Pons (tissue), 1 donor: ENCODE results near the gene KCNQ5.
"Not testable (repeated sequence)": the region's sequence is repeated elsewhere in the genome, so short reads cannot be mapped to it uniquely, and the experiment has no call there.

Source experiments
- DNase-seq: peaks from one replicate; pipeline ENCODE4 v3.0.0-alpha.2; 2016; ENCODE audit warnings: low spot score

The KCNQ5 gene

DNA sequence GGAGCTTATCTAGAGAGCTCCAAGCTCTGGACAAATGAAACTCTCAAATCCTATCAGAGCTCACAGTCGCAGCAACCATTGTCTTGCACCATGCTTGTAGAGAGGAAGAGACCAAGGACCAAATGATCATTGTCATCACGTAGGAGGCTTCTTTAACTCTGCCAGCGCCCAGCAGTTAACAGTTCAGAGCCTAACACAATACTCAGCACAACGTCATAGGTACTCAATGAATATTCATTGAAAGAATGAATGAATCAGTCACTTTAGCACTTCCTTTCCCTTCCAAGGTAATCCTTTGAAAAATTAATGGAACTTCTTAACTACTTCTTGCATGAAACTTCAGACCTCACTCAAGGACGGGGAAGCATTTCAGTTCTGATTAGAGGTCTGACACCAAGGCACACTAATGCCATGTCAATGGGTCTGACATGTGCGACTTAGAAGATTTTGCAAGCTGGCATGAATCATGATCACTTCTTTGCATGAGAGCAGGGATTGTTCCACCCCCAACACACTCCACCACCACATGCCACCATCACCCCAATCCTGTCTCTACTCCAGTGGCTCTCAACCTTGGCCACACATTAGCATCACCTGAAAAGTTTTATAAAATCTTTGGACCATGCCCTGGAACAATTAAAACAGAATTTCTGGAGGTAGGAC lies 558.3 kb downstream of the KCNQ5 start:
- no peak for DNase-seq

DNA sequence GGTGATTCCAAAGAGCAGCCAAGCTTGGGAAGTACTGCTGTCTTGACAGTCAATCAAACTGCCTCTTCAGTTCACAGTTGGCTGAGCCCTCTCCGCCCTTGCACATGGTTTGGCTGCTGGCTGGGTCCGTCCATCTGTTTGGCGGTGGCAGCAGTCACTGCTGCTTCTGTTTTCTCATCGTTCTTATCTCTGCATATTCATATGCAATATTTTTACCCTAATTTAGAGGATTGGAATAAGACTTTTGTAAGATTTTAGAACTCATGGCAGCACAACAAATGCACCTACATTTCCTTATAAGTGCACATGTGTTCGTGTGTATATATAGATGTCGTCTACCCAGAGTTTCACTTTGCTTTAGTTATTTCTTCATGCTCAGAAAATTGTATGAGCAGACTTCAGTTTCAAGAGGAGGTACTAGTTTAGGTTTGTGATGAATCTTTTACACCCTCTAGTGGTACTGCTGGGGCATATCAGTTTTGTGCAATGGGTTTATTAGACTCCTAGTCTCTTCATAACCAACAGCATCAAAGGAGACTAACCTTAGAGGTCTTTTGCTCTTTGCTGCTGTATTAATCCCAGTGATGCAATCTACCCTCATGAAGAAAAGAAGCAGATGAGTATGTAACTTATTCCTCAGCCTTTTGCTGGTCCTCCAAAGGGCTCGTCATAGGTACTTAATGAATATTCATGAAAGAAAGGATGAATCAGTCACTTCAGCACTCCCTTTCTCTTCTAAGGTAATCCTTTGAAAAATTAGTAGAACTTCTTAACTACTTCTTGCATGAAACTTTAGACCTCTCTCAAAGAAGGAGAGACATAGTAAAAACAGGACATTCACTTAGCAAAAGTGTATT lies 559.1 kb downstream of the KCNQ5 start:
- DNase-seq, result peak; percentile 81

DNA sequence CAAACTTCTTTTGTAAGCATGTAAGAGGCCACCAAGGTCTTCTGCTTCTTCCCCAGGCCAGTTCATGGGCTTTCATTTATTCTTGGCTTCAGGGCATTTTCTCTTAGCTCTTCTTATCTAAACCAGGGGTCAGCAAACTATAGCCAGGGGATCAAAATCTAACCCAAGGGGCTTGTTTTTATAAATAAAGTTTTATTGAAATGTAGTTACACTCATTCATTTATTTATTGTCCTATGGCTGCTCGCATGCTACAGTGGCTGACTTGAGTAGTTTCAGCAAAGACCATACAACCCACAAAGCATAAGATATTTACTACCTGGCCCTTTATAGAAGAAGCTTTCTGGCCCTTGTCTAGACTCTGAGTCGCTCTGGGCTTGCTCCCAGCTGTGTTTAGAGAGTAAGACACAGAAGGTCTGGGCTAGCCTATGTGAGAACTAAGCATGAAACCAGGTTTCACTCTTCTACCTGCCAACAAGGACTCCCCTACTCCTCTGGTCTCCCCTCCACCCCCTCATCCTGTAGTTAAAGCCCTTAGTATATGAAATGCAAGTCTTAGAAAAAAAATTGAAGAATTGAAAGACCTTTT lies 560.2 kb downstream of the KCNQ5 start:
- no peak for DNase-seq

DNA sequence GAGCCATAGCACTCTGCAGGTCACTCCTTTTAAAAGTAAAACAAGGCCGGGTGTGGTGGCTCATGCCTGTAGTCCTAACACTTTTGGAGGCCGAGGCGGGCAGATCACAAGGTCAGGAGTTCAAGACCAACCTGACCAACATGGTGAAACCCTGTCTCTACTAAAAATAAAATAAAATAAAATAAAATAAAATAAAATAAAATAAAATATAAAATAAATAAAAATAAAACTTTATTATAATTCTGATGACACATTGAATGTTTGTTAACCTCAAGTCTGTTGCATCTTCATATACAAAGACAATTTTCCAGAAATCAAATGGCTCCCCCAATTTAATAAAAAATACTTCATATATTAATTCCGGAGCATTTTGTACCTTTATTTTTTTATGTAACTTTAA lies 571.4 kb downstream of the KCNQ5 start:
- DNase-seq, result not testable (repeated sequence)

DNA sequence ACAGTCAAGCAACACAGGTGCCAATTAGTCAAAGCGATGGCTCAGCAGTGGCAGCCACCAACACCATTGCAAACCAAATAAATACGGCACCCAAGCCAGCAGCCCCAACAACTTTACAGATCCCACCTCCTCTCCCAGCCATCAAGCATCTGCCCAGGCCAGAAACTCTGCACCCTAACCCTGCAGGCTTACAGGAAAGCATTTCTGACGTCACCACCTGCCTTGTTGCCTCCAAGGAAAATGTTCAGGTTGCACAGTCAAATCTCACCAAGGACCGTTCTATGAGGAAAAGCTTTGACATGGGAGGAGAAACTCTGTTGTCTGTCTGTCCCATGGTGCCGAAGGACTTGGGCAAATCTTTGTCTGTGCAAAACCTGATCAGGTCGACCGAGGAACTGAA lies 572.9 kb downstream of the KCNQ5 start:
- DNase-seq, result no peak

DNA sequence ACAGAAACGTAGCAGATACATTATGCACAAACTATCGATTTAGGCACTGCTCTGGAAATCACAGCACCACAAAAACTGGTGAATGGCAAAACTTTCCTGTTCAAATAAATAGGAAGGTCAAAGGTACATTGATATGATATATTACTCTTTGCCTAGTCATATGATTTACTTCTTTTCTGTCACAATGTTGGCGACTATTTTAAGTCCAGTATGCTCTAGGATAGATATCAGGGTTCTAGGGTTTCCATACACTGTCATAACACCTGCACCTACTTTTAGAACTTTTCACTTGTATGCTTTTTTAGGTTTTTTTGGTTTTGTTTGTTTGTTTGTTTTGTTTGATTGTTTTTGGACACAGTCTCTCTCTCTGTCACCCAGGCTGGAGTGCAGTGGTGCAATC lies 578.4 kb downstream of the KCNQ5 start:
- DNase-seq, result no peak

DNA sequence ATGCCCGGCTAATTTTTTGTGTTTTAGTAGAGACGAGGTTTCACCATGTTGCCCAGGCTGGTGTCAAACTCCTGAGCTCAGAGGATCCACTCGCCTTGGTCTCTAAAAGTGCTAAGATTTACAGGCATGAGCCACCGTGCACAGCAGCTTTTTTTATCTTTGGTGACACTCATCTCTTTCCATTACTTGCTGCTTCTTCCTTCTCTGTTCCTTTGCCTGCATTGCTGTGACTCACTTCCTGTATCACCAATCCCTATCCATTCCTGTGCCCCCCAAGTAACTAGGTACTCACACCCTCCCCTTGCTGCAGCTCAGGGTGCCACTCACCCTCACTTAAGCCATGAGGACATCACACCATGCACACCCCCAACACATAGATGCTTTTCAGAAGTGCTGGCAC lies 578.9 kb downstream of the KCNQ5 start:
- DNase-seq, result no peak

DNA sequence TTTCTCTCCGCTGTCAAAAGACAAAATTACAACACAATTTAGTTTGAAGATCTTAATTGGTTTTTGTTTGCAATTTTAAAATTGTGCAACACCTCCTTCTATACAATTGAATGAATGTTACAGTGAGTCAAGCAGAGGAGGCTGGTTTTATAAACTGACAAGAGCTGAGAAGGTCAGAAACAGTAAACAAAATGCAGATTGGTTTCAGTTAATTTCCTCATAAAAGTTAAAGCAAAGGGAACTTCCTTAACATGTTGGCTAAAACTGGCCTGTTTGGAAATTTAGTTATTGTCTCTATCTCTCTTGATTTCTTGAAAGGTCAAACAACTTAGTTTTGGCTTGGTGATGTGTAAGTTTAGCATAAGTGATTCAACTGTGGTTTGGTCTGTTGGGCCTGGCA lies 581.2 kb downstream of the KCNQ5 start:
- no peak for DNase-seq

DNA sequence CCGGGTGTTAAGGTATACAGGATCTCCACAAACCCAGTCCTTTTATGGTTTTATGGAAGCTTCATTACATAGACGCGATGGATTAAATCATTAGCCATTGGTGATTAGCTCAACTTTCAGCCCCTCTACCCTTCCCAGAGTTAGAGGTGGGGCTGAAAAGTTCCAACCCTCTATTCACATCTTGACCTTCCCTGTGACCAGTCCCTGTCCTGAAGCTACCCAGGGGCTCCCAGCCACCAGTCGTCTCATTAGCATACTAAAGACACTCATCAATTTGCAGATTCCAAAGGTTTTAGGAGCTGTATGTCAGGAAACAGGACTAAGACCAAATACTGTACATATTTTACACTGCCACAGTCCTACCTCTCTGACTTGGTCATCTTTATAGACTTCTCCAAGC lies 582.4 kb downstream of the KCNQ5 start:
- no peak for DNase-seq

DNA sequence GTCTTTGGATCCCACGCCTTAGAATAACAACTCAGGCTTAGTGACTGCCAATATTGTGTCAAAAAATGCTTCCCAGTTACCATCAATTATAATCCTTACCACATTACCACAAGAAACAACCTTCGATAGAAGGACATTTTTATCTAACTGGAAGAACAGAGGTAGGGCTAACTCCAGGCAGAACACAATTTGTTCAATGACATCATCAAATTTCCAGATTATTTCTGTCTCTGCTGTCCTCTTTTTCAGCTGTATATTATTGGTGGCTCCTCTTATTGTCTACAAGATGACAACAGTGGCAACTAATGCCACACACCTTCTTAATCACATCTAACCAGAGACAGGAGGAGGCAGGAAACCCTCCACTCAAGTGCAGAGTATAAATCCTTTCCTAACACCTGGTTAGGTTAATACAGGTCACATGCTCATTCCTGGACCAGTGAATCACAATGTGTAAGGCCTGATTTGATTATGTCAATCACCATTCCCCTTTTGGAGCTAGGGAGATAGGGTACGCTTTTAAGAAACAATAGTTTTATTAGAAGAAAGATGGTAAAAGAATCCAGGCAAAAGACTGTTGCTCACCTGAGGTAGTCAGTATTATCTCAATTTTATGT lies 585.5 kb downstream of the KCNQ5 start:
- DNase-seq, result no peak

DNA sequence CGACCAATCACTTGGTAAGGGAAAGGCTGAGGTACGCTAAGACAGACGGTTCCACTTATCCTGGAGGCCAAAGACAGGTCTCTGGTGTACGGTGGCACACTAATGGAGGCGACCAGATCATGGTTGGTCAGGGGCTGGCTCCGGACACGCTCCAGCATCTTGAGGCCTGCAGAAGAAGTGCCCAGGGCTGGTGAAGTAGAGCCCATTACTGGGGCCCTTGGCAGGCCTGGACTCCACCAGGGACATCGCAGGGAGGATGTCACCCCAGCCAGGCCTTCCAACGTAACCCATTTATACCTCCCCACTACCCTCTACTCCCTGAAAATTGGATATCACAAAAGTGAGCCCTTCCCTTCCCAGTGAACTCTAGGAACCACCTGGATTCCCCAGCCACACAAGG lies 587.3 kb downstream of the KCNQ5 start:
- no peak for DNase-seq

DNA sequence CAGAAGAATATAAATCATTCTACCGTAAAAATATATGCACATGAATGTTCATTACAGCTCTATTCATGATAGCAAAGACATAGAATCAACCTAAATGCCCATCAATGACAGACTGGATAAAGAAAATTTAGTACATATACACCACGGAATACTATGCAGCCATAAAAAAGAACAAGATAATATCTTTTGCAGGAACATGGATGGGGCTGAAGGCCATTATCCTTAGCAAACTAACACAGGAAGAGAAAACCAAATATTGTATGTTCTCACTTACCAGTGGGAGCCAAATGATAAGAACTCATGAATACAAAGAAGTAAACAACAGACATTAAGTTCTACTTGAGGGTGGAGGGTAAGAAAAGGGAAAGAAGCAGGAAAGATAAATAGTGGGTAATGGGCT lies 595.0 kb downstream of the KCNQ5 start:
- no peak for DNase-seq

DNA sequence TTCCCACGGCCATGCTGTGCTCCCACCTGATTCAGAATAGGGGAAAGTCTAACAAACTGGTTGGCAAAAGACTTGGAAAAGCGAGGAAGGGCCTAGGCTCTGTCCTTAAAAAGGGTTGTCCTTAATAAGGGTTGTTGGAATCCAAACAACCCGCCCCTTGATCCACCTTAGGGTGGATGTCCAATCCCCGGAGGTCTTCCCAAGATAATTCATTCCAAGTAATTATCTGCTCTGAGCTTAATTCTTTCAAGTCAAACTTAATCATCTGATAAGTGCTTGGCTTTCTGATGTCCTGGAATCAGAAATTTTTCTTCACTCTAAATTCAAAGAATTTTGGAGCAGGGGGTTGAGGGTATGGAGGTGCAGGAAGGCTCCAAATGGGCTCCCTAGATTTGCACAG lies 603.5 kb downstream of the KCNQ5 start, which contains the start of gene KHDC1L:
TSS of gene KHDC1L (minus strand) at position 101 of the 400 bp plus-strand sequence. CDS start at position 13, 88 bp downstream.
- DNase-seq, result no peak

DNA sequence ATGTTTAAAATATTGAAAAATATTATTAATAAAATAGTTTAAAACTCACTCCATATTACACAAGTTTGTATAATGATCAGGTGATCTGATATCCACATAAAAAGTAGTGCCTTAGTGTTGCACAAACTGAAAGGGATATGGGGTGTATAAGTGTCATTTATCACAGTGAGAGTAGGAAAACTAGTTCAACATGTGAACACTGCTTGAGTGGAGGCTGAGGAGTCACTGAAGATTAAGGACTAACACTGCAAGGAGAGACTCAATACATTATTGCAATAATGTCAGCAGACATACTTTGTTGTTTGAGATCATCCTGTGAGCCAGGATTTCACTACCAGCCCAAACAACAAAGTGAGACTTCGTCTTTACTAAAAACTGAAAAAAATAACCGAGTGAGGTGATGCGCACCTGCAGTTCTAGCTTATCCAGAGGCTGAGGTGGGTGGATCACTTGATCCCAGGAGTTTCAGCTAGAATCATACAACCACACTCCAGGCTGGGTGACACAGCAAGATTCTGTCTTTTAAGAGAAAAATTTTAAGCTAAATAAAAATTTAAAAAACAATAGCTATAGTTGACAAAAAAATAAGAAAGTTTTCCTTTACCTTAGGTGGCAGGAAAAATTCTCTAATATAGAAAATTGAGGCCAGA lies 605.9 kb downstream of the KCNQ5 start:
- DNase-seq, result no peak

DNA sequence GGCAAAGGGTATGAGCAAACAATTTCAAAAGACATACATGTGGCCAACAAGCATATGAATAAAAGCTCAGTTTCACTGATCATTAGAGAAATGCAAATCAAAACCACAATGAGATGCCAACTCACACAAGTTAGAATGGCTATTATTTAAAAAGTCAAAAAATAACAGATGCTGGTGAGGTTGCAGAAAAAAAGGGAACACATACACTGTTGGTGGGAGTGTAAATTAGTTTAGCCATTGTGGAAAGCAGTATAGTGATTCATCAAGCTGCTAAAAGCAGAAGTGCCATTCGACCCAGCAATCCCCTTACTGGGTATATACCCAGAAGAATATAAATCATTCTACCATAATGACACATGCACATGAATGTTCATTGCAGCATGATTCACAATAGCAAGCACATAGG lies 610.1 kb downstream of the KCNQ5 start:
- DNase-seq, result no peak

DNA sequence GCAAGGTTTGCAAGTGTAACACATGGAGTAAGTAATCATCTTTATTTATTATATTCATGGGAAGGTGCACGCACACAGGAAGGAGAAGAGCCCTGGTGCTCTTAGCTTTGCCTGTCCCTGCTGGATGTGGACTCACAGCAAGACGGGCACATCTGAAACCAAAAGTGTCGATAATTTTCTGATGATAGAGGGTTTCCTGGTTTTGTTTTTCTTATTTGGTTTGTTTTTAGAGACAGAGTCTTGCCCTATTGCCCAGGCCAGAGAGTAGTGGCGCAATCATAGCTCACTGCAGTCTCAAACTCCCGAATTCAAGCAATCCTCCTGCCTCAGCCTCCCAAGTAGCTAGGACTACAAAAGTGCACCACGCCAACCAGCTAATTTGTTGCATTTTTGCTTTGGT lies 611.2 kb downstream of the KCNQ5 start:
- no peak for DNase-seq

DNA sequence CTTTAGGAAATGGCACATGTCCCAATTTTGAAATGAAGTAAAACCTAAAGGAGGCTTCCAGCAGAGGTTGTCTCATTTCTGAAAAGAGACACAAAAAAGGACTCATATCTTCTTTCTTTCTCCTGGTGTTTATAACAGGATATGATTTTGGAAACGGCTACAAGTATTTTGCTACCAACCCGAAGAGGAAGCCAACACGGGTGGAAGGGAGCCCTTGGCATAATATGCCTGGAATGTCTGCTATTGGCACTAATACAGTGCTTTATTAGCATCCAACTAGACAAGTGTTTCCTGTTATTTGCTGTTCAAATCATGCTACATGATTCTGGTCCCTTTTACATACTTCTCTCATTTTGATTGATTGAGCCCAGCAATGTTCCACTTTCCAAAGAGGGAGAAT lies 612.1 kb downstream of the KCNQ5 start:
- DNase-seq, result not testable (repeated sequence)

DNA sequence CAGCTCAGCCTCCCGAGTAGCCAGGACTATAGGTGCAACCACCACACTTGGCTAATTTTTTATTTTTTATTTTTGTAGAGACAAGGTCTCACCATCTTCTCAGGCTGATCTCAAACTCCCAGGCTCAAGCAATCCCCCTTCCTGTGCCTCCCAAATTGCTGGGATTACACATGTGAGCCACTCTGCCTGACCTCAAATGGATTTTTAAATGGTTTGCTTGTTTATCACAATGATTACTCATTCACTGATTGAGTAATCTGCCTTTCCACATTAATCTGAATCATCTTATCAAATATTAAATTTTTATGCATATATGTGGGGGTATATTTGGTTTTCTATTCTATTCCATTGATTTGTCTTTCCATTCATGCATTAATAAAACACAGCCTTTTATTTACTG lies 612.9 kb downstream of the KCNQ5 start:
- no peak for DNase-seq

DNA sequence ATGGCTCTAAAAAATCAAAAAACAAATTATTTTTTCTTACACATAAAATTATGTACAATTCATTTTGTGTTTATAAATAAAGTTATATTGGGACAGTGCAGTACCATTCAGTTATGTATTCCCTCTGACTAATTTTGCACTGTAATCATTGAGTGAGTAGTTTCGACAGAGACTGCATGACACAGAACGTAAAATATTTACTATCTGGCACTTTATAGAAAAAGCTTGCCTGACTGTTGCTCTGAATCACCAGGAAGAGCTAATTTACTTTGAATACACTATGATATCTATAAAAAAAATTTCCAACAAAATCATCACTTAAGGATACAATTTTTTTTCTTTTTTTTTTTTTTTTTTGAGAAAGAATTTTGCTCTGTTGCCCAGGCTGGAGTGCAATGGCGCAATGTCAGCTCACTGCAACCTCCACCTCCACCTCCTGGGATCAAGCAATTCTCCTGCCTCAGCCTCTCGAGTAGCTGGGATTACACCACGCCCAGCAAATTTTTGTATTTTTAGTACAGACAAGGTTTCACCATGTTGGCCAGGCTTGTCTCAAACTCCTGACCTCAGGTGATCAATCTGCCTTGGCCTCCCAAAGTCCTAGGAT lies 614.4 kb downstream of the KCNQ5 start:
- no peak for DNase-seq

DNA sequence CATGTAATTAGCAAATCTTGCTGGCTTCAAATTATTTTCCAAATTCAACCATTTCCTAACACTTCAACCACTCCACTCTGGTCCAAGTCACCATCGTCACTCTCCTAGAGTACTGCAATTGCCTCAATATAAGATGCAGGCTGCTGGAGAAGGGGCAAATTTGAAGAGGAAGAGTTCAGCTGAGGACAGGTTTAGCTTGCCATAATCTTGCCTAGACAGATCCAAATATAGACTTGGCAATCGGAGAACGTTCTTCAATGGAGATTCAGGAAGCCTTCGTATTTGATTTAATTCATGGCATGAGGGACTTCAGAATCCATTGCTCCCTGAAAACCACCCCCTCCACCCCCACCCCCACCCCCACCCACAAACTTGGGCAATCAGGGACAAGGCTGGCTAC lies 618.9 kb downstream of the KCNQ5 start:
- no peak for DNase-seq

DNA sequence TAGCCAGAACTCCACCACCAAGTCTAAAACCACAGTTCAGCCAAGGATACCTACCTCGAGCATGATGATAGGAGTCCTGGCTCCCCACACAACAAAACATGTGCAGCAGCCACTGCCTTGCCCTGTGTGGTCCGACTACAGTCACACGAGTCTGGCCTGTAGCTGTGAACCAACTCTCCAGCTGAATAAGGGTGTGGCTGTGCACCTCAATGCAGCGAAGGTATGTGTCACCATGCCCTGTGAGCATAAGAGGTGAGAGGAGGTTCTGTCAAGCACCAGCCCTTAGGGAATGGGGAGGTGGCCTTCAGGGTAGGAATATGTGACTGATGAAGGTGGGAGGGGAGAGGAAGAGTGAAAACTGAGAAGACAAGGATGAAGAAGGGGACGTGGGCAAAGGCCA lies 620.1 kb downstream of the KCNQ5 start:
- no peak for DNase-seq
